ENCODE results near the gene GNB2. TPM values are rescaled to one million over a fixed set of nuclear protein-coding genes. Genes with fewer than 3 reads are reported as not detected.
"Not testable (repeated sequence)": the region's sequence is repeated elsewhere in the genome, so short reads cannot be mapped to it uniquely, and the experiment has no call there.

The GNB2 gene
- total RNA-seq, 2 donors from 2014 or later = 345 to 348 TPM

DNA sequence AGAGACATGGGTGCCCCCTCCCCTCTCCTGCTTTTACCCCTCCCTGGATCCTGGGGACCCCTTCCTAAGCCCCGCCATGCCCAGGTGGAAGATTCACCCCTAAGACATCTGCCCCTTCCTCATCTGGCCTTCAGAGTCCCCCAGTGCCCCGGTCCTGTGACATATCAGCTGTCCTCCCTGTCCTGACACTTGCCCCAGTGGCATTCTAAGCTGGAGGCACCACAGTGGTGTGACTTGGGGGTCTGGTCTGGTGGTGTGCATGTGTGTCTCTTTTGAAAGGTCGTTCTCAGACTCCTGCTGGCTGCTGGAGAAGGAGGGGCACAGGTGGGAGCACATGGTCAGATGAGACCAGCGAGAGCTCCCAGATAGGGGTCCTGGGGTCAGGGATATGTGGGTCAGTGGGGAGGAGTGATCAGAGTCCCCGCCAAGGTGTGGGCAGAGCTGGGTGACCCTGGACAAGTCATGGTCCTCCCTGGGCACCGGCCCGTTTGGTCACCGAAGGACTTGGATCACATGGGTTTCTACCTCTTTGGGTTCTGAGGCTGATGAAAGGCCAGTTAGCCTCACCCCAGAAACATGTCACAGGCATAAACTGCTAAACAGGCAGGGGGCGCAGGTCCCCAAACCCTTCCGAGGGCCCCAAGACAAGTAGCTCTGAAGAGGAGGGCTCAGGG lies 31.5 kb upstream of the GNB2 start:
- no peaks in the 10 kb centered on the region for H3K36me3 Mint-ChIP-seq
- H3K27ac Mint-ChIP-seq = no peak overlapping the region
- ATAC-seq (no peak), DNase-seq (ENCODE audit: low spot score) (peak; percentile 50)
- H3K9me3 Mint-ChIP-seq = no peaks in the 10 kb centered on the region
- no peaks in the 10 kb centered on the region for H3K4me1 Mint-ChIP-seq (ENCODE audit: low read depth in 2 of 2)
- peaks cover 0 to 9% of the 10 kb centered on the region in 2 donors for H3K27me3 Mint-ChIP-seq
- no peak overlapping the region for H3K4me3 Mint-ChIP-seq

DNA sequence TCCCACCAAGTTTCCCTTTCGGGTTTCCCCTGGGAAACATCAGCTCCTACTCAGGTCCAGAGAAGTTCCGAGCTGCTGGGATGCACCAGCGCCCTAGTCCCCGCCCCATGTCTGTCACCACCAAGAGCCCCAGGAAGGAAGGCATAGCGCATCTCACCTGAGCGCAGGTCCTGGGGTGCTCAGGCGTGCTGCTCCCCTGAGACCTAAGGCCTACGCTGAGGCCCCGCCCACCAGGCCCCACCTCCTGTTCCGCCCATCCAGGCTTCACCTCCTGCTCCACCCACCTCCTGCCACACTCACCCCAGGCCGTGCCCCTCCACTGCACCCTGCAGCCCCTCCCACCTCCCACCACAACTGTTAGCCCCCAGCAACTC lies 31.0 kb upstream of the GNB2 start:
- H3K4me1 Mint-ChIP-seq (ENCODE audit: low read depth in 2 of 2) = no peaks in the 10 kb centered on the region
- peak; percentile 43 to 53 for ATAC-seq
- peaks cover 0 to 9% of the 10 kb centered on the region in 2 donors for H3K27me3 Mint-ChIP-seq

DNA sequence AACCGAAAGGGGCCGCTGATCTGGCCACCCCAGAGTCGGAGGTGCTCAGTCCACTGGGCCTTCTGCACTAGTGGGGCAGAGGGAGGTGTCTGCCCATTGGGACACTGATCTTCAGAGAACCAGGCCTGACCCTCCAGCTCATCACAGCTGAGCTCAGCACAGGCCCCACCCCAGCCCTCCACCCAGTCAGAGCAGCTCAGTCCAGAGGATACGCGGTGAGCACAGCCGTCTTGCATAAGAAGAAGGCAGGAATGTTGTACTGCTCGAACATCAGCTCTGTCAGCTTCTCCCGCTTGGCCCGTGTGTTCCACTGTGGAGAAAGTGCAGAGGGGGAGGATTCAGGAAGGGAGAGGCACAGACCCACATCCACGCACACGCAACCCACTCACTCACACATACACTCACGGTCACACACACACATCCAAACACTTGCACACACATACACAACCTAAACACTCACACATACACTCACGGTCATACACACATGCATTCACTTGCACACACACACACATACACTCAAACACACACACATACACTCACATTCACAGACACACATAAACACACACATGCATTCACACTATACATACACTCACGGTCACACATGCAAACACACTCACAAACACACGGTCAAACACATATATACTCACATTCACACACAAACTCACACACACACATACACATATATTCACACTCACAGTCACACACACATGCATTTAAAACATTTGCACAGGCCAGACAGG lies 23.5 kb upstream of the GNB2 start:
- Mint-ChIP-seq H3K9me3 (no peaks in the 10 kb centered on the region), H3K4me3 (no peak overlapping the region), H3K4me1 (ENCODE audit: low read depth in 2 of 2) (peaks cover 4 to 5% of the 10 kb centered on the region in 2 donors), H3K36me3 (peaks cover 5% of the 10 kb centered on the region), H3K27me3 (peaks cover 22 to 27% of the 10 kb centered on the region in 2 donors), H3K27ac (no peak overlapping the region)
- peak in 1 of 2 donors; percentile 11 for ATAC-seq
- DNase-seq (ENCODE audit: low spot score) = peak; percentile 55

More for the DNA sequence above, 31.0 kb upstream of the GNB2 start:
- H3K9me3 Mint-ChIP-seq = no peaks in the 10 kb centered on the region
- no peak overlapping the region for H3K4me3 Mint-ChIP-seq
- no peaks in the 10 kb centered on the region for H3K36me3 Mint-ChIP-seq
- no peak overlapping the region for H3K27ac Mint-ChIP-seq
- peak; percentile 37 for DNase-seq (ENCODE audit: low spot score)

DNA sequence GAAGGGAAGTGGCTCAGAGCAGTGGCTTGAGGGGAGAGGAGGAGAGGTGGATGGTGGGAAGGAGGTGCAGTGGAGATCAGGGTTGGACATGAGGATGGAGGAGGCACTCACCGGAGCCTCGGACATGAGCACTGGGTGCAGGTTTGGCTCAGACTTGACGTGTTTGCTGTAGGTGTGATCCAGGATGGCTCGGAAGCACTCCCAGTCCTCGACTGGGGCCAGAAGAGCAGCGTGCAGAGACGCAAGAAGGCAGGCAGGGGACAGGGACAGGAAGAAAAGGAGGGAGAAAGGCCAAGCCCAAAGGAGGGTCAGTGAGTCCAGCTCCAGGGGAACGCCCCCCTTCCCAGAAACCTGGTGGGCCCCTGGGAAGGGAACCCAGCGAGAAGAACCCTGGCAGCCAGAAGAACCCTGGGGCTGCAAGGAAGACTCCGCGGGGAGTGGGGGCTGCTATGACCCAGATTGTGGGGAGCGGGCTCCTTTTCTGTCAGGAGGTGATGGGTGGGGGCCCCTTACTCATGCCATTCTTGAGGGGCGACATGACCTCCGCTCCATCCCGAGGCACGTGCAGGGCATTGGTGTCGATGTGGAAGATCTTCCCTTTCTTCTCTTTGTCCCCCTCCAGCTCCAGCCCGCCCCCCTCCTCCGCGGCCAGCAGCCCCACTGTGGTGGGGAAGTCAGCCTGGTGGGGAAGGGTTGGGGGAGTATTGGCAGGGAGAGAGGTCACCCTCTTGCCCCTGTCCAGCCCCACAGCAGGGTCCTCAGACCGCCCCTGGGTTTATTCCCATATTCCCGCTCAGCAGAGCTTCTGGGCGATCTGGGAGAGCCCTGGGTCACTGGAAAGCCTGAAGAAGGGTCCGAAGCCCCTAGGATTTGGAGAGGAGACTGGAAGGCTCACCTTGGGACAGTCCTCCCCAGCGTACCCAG lies 18.4 kb upstream of the GNB2 start:
- no peak overlapping the region for H3K4me3 Mint-ChIP-seq
- DNase-seq (ENCODE audit: low spot score) (peak; percentile 55), ATAC-seq (no peak)
- no peak overlapping the region for H3K27ac Mint-ChIP-seq
- H3K36me3 Mint-ChIP-seq = peaks cover 5% of the 10 kb centered on the region
- H3K9me3 Mint-ChIP-seq = no peaks in the 10 kb centered on the region
- H3K27me3 Mint-ChIP-seq = peaks cover 23 to 38% of the 10 kb centered on the region in 2 donors
- H3K4me1 Mint-ChIP-seq (ENCODE audit: low read depth in 2 of 2) = peaks cover 6 to 10% of the 10 kb centered on the region in 2 donors

DNA sequence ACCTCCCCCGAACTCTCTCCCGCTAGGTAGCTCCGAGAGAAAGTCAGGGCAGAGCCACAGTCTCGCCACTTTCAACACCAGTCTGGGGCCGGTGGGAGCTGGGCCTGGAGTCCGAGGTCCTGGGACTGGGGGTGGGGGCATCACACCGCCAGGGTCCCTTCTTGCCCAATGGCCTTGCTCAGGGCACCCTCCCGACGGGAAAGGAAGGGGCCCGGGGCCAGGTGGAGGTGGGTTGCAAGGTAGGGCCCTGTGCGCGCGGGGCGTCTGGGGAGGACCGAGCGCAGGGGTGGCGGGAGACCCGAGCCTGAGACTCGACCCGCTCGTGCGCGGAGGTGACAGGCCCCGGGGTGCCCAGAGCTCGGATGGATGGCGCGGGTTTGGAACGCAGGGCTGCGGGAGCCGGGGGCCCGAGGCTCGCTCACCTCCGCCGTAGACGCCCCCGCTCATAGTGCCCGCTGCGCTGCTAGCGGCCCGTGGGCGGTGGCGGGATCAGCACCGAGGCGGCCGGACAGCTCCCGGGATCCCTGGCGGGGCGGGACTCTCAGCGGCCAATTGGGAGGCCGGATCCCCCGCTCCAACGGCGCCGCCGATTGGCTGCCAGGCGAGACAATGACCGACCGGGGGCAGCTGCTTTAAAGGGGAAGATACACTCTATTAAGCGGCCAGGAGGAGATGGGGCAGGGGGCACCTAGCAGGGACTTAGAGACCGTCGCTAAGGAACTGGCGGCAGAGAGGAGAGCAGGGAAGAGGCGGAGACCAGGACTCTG lies 17.4 kb upstream of the GNB2 start, which contains the start of gene ACTL6B:
ACTL6B (minus strand) TSS at position 541 of the 767 bp plus-strand sequence; CDS start at position 447, 94 bp downstream.
- H3K27me3 Mint-ChIP-seq = peaks cover 21 to 30% of the 10 kb centered on the region in 2 donors
- H3K27ac Mint-ChIP-seq = peak within 1 kb of the TSS in 1 of 2 donors; percentile 28
- H3K4me1 Mint-ChIP-seq (ENCODE audit: low read depth in 2 of 2) = peaks cover 6 to 10% of the 10 kb centered on the region in 2 donors
- H3K4me3 Mint-ChIP-seq = no peak within 1 kb of the TSS
- peaks cover 5% of the 10 kb centered on the region for H3K36me3 Mint-ChIP-seq
- peak; percentile 60 to 86 for ATAC-seq
- DNase-seq (ENCODE audit: low spot score) = peak; percentile 74
- H3K9me3 Mint-ChIP-seq = no peaks in the 10 kb centered on the region

DNA sequence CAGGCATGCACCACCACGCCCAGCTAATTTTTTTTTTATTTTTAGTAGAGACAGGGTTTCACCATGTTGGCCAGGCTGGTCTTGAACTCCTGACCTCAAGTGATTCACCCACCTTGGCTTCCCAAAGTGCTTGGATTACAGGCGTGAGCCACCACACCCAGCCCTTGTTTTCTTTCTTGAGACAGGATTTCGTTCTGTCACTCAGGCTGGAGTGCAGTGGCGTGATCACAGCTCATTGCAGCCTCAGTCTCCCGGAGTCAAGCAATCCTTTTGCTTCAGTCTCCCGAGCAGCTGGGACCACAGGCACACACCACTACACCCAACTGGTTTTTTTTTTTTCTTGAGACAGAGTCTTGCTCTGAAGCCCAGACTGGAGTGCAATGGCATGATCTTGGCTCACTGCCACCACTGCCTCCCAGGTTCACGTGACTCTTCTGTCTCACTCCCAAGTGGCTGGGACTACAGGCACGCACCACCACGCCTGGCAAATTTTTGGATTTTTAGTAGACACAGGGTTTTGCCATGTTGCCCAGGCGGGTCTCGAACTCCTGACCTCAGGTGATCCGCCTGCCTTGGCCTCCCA lies 11.3 kb upstream of the GNB2 start:
- H3K27me3 Mint-ChIP-seq = not testable (repeated sequence)

DNA sequence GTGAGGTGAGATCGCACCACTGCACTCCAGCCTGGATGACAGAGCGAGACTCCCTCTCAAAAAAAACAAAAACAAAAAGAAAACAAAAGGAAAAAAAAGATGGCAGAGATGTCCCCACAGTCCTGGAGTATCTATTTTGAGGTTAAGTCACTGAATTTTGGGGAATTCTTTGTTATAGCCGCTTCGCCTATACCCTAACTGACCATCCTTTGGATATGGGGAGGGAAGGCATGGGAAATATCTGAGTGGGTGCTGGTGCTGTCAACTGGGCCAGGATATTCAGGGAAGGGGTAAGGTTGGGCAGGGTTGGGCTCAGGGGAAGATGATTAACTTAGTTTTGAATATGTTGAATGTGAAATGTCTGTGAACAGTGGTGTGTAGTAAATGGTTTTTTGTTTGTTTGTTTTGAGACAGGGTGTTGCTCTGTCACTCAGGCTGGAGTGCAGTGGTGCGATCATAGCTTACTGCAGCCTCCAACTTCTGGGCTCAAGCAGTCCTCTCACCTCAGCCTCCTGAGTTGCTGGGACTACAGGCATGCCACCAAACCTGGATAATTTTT lies 8.3 kb upstream of the GNB2 start:
- Mint-ChIP-seq H3K9me3 (no peaks in the 10 kb centered on the region), H3K27ac (no peak overlapping the region), H3K36me3 (no peaks in the 10 kb centered on the region), H3K4me3 (no peak overlapping the region), H3K4me1 (ENCODE audit: low read depth in 2 of 2) (no peaks in the 10 kb centered on the region), H3K27me3 (peaks cover 0 to 8% of the 10 kb centered on the region in 2 donors)
- ATAC-seq (no peak), DNase-seq (ENCODE audit: low spot score) (peak; percentile 22)

More for the DNA sequence above, 11.3 kb upstream of the GNB2 start:
- not testable (repeated sequence) for H3K27ac Mint-ChIP-seq; H3K4me1 Mint-ChIP-seq (ENCODE audit: low read depth in 2 of 2); H3K36me3 Mint-ChIP-seq; ATAC-seq; H3K4me3 Mint-ChIP-seq; H3K9me3 Mint-ChIP-seq
- DNase-seq (ENCODE audit: low spot score) = peak; percentile 12

DNA sequence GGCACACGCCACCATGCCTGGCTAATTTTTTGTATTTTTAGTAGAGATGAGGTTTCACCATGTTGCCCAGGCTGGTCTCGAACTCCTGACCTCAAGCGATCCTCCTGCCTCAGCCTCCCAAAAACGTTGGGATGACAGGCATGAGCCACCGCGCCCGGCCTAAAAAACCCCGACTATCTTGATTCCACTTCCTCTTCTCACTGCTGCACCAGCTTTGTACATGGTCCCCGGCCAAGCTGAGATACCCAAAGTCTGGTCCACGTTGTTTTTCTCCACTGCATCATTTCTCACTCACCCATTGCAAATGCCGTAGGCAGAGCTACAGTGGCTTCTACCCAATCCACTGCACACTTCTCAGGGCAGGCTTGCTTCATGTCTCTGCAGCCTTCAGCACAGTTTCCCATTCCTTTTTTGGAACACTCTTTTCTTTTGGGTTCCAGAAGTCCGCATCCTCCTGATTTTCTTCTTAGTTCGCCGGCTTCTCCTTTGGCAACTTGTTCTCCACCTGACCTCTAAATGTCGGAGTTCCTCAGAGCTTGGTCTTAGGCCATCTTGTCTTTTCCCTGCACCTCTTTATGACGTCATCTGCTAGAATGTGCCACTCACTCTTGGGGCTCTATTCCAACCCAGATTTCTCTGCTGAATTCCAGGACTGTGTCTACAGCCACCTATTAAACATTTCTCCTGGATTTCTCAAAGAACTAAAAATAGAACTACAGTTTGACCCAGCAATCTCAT lies 6.0 kb upstream of the GNB2 start:
- Mint-ChIP-seq H3K27me3 (peaks cover 0 to 8% of the 10 kb centered on the region in 2 donors), H3K27ac (no peak overlapping the region), H3K4me1 (ENCODE audit: low read depth in 2 of 2) (no peaks in the 10 kb centered on the region), H3K9me3 (no peaks in the 10 kb centered on the region), H3K36me3 (no peaks in the 10 kb centered on the region), H3K4me3 (no peak overlapping the region)
- peak; percentile 29 for DNase-seq (ENCODE audit: low spot score)
- no peak for ATAC-seq

DNA sequence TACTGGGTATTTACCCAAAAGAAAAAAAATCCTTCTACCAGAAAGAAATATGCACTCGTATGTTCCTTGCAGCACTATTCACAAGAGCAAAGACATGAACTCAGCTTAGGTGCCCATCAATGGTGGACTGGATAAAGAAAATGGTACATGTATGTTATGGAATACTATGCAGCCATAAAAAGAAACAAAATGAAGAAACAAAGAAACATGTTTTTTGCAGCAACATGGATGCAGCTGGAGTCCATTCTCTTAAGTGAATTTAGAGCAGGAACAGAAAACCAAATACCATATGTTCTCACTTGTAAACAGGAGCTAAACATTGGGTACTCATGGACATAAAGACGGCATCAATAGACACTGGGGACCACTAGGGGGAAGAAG lies 5.5 kb upstream of the GNB2 start:
- H3K4me1 Mint-ChIP-seq (ENCODE audit: low read depth in 2 of 2) = peaks cover 0 to 1% of the 10 kb centered on the region in 2 donors
- DNase-seq (ENCODE audit: low spot score) (no peak), ATAC-seq (no peak)
- no peaks in the 10 kb centered on the region for H3K9me3 Mint-ChIP-seq
- H3K27ac Mint-ChIP-seq = no peak overlapping the region
- H3K36me3 Mint-ChIP-seq = no peaks in the 10 kb centered on the region
- H3K27me3 Mint-ChIP-seq = peaks cover 0 to 8% of the 10 kb centered on the region in 2 donors
- H3K4me3 Mint-ChIP-seq = no peak overlapping the region

DNA sequence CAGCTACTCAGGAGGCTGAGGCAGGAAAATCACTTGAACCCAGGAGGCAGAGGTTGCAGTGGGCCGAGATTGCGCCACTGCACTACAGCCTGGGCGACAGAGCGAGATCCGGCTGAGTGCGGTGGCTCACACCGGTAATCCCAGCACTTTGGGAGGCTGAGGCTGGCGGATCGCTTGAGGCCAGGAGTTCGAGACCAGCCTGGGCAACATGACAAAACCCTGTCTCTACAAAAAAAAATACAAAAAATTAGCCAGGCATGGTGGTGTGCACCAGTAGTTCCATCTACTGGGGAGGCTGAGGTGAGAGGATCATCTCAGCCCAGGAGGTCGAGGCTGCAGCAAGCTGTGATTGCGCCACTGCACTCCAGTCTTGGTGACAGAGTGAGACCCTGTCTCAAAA lies 4.4 kb upstream of the GNB2 start:
- not testable (repeated sequence) for H3K27ac Mint-ChIP-seq; ATAC-seq; H3K36me3 Mint-ChIP-seq; H3K4me3 Mint-ChIP-seq; H3K27me3 Mint-ChIP-seq; H3K4me1 Mint-ChIP-seq (ENCODE audit: low read depth in 2 of 2); H3K9me3 Mint-ChIP-seq
- peak; percentile 39 for DNase-seq (ENCODE audit: low spot score)

DNA sequence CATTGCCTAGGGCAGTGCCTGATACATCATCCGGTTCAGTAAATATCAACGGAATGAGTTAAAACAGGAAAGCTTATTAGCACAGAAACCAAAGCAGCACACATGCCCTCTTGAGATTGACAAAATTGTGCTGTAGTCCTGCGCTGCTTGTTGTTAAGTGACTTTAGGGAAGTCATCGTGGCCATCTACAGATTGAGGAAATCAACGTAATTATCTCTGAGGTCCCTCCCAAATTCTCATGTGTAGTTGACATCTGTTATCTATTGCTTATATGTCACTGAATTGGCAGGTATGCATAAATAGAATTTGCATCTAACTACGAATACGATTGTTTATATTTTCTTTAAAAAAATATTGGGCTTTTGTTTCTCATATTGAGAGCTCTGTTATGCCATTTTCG lies 3.5 kb upstream of the GNB2 start:
- Mint-ChIP-seq H3K4me1 (ENCODE audit: low read depth in 2 of 2) (peaks cover 0 to 4% of the 10 kb centered on the region in 2 donors), H3K27me3 (peaks cover 0 to 8% of the 10 kb centered on the region in 2 donors)

More for the DNA sequence above, 3.5 kb upstream of the GNB2 start:
- ATAC-seq (no peak), DNase-seq (ENCODE audit: low spot score) (no peak)
- Mint-ChIP-seq H3K9me3 (no peaks in the 10 kb centered on the region), H3K36me3 (no peaks in the 10 kb centered on the region), H3K27ac (no peak overlapping the region), H3K4me3 (no peak overlapping the region)

Measured in natural killer cell treated with Interleukin-12 subunit alpha and Interleukin-12 subunit beta and Interleukin-15 and Interleukin-18, amount 100 ng/mL, for 72 hours (primary cell).